NCI-H446 (cell line): ENCODE measurements around the gene MBIP.

Source experiments
- DNase-seq, 2 experiments: peaks; one replicate each; lab custom pipeline; 2025; lab: John Stamatoyannopoulos, UW

Gene MBIP

DNA sequence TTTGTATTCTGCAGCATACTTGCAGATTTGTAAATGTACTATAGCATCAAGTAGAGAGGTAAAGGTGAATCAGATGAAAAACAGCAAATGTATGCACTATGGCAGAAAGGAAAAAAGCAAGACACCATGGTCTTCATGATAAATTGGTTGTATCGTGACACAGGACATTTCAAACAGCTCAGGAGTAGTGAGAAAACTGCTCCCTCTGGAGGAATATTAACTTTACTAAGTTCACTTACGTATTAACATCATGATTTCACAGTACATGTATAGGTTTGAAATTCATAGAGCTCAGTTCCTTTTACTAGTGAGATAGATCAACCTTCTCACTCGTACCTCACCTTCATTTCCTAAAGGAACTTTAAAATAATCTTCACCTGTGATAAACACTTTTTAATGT is 6.5 kb downstream of the MBIP start:
- DNase-seq, result no peak

DNA sequence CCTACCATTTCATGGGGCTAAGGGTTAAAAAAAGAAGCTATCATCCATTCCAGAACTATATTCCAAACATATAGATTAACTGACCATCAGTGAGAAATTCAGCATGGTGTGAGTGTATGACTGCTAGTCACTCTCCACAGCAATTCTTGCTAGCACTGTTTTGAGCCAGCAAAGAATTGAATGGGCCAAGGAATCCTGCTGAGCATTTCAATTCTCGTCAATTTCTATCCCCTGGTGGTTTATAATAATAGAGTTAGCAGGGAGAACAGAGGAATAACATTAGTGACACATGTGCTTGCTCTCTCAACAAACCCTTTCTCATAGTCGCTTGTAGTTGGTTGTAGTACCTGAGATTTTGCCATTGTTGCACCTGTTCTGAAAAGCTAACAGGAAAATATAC is 7.2 kb downstream of the MBIP start:
- no peak for DNase-seq

DNA sequence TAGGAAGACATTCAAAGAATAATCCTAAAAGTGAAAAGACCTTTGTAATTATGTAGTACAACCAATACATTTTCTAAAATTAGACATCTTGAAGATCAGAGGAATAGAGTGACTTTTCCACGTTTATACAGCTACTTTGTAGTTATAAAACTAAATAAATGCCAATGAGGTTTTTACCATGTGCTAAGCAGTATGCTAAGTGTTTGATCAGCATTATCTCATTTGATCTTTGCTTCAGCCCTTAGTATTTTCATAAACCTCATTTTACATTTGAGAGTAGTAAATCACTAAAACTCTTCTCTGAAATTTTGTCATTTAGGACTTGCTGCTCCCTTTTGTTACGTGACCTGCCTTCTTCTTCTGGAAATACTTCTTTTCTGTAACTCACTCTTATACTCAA is 13.6 kb downstream of the MBIP start:
- no peak for DNase-seq

- no peak for DNase-seq
Observed at GRCh38 chr14:36304895-36305294, 15.5 kb downstream of the MBIP start.

DNA sequence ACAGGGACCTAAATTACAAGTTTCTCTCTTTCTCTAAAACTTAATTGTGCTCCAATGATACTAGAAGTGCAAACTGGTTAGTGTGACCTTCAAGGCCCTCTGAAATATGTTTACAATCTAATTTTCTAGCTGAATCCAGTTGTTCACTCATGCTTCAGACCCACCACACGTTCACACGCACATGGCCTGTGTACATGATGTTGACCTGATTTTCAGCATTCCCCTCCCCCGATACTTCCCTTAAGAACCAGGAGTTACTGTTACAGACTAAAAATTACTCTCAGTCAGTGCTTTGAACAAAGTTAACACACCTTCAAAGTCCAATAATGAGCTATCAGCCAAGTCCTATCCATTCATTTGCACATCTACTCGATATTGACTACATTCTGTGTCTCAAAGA is 16.5 kb downstream of the MBIP start:
- DNase-seq, result no peak

DNA sequence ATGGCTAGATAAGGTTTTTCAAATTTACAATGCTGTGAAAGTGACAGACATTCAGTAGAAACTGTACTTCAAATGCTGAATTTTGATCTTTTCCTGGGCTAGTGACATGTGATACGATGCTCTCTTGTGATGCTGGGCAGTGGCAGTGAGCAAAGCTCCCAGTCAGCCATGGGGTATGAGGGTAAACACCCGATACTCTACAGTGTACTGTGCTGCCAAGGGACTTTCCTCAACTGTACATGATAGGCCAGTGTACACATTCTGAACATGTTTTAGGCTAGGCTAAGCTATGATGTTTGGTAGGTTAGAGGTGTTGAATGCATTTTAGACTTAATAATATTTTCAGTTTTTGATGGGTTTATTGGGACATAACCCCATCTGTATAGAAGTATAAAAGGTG is 17.6 kb downstream of the MBIP start:
- no peak for DNase-seq

GRCh38 chr14:36301159-36301558 is 19.3 kb downstream of the MBIP start:
- no peak for DNase-seq

- DNase-seq, result no peak
Observed at GRCh38 chr14:36300337-36300736, 20.1 kb downstream of the MBIP start.

DNA sequence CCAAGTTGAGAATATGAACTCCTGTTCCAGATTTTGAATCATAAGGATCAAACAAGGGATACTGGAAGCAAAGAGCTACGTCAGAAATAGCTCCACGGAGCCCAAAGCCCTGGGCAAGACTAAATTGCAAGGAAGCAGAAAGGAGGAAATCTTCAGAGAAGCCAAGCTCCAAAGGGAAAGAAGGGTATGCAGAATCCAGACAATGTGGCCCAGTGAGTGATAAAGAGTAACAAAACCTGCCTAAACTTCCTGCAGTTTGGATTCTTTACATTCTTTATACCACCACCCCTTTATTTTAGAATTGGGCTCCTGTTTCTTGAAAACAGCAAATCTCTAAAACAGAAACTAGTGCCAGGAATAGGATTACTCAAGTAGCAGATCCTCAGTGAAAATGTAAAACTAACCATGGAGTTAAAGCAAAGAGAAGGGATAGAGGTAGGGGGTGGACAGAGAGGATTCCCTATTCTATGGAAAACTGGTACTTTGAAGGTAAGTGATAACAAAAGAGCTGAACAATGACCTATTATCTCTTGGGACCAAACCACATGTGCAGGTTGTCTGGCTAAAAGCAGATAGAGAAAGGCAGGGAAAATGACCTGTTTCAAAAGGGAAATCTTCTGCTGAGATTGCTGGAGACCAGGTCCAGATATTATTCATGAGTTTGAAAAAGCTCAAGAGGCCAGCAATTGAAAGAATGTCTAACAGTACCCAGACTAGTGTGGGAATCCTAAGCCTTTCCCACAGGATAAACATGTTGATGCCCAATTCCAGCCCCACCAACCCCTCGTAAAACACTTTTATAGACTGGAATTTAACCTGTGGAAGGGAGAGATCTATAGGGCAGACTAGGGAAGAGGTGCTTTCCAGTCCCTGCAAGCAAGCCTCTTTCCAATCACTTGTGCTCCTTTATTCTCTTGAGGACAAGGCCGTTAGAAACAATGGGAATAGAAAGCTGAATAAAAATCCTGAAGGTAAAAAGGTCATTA is 24.5 kb downstream of the MBIP start:
- DNase-seq, result no peak

- DNase-seq, result no peak
Observed at GRCh38 chr14:36294543-36294942, 25.9 kb downstream of the MBIP start.

GRCh38 chr14:36293824-36294223 is 26.6 kb downstream of the MBIP start:
- DNase-seq, result no peak

- DNase-seq, result no peak
Observed at GRCh38 chr14:36289954-36290353, 30.5 kb downstream of the MBIP start.

- DNase-seq, result no peak
Observed at GRCh38 chr14:36288496-36288895, 31.9 kb downstream of the MBIP start.

- no peak for DNase-seq
Observed at GRCh38 chr14:36284971-36285595, 35.4 kb downstream of the MBIP start.

- no peak for DNase-seq
Observed at GRCh38 chr14:36281309-36281708, 39.1 kb downstream of the MBIP start.

- DNase-seq, result no peak
Observed at GRCh38 chr14:36279306-36280190, 40.9 kb downstream of the MBIP start.

DNA sequence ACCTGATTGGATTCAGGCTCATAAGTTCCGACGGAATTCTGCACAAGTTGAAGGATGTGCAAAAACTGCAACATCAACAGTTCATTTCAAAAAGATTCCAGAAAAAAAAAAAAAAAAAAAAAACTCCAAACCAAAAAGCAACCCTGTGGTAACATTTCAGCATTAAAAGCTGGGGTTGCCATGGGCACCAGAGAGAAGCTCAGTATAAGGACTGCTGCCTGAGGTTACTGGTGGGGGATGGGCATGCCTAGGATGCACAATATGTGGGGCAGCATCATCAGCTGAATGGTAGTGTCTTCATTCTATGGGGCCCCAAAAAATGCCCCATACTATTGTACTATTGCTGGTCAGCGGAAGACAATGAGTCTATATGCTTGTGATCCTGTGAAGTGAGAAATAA is 44.7 kb downstream of the MBIP start:
- DNase-seq, result no peak

DNA sequence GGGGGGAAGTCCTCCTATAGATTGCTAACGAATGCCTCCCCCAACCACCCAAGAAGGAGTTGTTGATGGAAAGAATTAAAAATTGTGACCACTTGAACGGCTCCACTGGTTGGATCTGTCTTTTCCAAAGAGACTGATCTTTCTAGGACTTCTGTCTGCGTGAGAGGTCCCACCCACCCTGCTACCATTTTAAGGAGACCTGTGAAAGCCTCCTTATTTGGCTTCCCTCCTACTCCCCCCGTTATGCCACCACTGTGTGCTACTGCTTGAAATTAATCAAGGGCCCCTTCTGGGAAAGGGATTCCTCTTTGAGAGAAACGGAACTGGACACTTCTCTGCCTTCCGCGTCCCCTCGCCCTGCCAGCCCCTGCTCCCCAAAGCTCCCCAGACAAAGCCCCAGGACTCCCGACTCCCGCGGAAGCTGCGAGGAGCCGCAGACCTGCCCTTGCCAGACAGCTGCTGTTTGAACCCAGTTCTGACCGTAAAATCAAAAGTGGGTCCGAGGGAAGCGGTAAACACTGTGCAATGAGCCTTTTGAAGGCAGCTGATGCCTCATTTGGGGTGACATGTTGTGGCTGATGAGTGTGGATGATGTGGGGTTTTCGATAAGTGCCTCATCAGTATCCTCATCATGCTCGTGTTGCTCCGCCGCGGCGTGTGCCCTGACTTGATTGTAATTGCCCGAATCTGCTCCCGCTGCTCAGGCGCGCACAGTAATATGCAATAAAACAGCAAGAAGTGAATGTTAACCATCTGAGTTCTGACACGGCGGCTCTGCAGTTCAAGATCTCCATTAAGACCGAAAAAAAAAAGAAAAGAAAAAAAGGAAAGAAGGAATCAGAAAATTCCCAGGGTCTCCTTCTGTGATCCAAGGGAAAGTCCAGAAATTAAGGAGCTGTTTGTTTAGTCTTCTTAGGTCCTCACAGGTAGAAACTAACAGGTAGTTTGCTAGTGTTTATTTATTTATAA is 48.2 kb downstream of the MBIP start:
- DNase-seq, result no peak

GRCh38 chr14:36271222-36271621 is 49.2 kb downstream of the MBIP start:
- no peak for DNase-seq

DNA sequence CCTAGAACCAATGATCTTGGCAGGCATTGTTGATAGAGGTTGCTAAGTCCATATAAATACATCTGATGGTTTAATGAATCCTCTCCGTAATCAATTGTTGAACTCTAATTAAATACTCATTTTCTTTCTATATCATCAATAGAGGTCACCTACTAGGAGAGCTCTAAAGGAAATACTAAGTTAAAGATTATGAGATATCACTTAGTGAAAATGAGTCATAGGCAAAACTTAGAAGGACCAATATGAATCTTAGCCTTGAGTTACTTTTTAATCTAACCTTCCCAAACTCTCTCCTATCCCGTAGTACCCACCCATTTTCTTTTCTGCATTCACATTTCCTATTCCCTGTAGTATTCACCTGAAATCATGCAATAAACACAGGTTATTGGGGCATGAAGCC is 50.2 kb downstream of the MBIP start:
- DNase-seq, result no peak

GRCh38 chr14:36268121-36268520 is 52.3 kb downstream of the MBIP start:
- DNase-seq, result no peak
